T-helper 1 cell treated with Interleukin-12 subunit alpha and Interleukin-12 subunit beta and Interleukin-4 antibody, amounts not matched to agents 30 μg/mL and 1 μg/mL, for 36 hours (primary cell): ENCODE data around the gene RFESD.
A peak's percentile ranks its signal among the peaks of the same experiment; 100 is the strongest.

Experiments
- H3K27ac Mint-ChIP-seq: one replicate; pipeline ENCODE4 v1.8.0; 2021; ENCODE audit warnings: mild to moderate bottlenecking, mixed read lengths
- H3K27me3 Mint-ChIP-seq: one replicate; pipeline ENCODE4 v1.8.0; 2021; ENCODE audit warnings: low read depth, mixed read lengths
- H3K36me3 Mint-ChIP-seq: one replicate; pipeline ENCODE4 v1.8.0; 2021; ENCODE audit warnings: low read depth, mixed read lengths
- H3K4me1 Mint-ChIP-seq: one replicate; pipeline ENCODE4 v1.8.0; 2021; ENCODE audit warnings: low read depth, mixed read lengths
- H3K4me3 Mint-ChIP-seq: one replicate; pipeline ENCODE4 v1.8.0; 2021; ENCODE audit warnings: mild to moderate bottlenecking, moderate library complexity, mixed read lengths
- H3K9me3 Mint-ChIP-seq: one replicate; pipeline ENCODE4 v1.8.0; 2021; ENCODE audit warnings: mixed read lengths

Gene RFESD

DNA sequence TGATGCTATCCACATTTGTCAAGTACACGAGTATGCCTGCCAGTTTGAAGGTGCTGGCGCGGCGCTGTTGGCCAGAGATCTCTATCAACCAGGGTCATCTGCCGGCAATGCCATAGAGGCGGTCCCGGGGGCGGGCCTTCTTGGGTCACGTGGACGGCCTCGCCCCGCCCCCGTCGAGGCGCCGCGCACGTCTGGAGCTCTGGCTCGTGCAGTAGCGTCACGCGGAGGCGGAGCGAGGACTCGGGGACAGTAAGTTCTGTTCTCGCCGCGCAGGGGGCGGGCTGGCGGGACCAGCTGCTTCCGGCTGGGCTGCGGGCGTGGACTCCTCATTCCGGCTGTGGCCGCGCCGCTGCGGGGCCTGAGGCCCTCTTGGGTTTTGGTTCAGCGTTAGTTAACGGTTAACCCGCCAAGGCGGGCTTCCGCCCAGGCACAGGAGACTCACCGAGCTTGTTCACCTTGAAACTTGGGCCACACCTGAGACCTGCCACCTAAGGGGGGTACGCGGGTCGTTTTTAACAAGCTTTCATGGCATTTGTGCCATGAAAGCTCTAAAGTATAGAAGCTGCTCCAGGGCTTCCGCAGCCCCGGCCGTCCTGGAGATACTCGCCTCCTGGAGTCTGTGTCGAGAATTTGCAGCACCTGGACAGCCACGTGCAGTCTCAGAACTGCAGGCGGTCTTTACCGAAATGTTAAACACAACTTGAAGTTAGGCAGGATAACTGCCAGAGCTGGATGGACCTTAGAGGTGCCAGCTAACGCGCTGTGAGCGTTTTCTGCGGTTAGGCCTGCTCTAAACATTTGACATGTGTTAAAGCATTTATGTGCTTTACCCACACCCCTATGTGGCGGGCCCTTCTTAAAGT, at the start of gene RFESD:
Gene RFESD, plus strand, starts transcription at position 209 of the 863 bp plus-strand sequence. CDS start 5,495 bp downstream, outside the sequence.
- Mint-ChIP-seq H3K9me3 (no peaks in the 10 kb centered on the region), H3K36me3 (no peaks in the 10 kb centered on the region), H3K4me3 (peak within 1 kb of the TSS; percentile 74), H3K4me1 (peaks cover 18% of the 10 kb centered on the region), H3K27me3 (no peaks in the 10 kb centered on the region), H3K27ac (peak within 1 kb of the TSS; percentile 82)

GRCh38 chr5:95599252-95599651, 47.3 kb upstream of the RFESD start:
- Mint-ChIP-seq H3K27me3 (no peaks in the 10 kb centered on the region), H3K4me3 (no peak overlapping the region), H3K4me1 (no peaks in the 10 kb centered on the region), H3K9me3 (no peaks in the 10 kb centered on the region), H3K36me3 (peaks cover 4% of the 10 kb centered on the region), H3K27ac (no peak overlapping the region)

- Mint-ChIP-seq H3K36me3 (peaks cover 4% of the 10 kb centered on the region), H3K27ac (no peak overlapping the region), H3K27me3 (no peaks in the 10 kb centered on the region), H3K9me3 (no peaks in the 10 kb centered on the region), H3K4me1 (no peaks in the 10 kb centered on the region), H3K4me3 (no peak overlapping the region)
Measured at GRCh38 chr5:95600557-95600956, 46.0 kb upstream of the RFESD start.

DNA sequence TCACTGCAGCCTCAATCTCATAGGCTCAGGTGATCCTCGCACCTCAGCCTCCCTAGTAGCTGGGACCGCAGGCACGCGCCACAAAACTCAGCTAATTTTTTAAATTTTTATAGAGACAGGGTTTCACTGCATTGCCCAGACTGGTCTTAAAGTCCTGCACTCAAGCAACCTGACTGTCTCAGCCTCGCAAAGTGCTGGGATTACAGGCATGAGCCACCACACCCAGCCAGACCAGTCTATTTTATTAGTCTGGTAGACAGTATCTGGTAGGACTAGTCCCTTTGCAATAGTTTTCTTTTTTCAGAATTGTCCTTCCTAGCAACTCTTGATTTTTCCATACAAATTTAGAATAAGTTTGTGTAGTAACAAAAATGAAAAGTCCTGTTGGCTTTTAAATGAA, 40.8 kb upstream of the RFESD start:
- H3K9me3 Mint-ChIP-seq = no peaks in the 10 kb centered on the region
- H3K27ac Mint-ChIP-seq = no peak overlapping the region
- peaks cover 5% of the 10 kb centered on the region for H3K36me3 Mint-ChIP-seq
- no peak overlapping the region for H3K4me3 Mint-ChIP-seq
- H3K27me3 Mint-ChIP-seq = no peaks in the 10 kb centered on the region
- no peaks in the 10 kb centered on the region for H3K4me1 Mint-ChIP-seq

DNA sequence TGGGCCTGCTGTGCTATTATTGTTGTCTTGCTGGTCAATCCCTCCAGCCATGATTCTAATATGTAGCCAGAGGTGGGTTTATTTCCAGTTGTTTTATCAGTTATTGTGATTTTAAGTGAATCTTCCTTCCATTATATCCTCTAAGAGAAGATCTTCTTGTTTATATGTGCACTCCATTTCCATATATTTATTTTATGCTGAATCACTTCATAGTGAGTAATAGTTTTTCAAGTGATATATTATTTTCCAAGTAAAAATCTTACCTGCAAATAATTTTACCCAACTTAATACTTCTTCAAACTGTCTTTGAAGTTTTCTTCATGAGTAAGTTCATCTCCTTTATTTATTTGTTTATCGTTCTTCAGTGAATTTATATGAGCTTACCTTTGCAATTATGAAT, 40.2 kb upstream of the RFESD start:
- Mint-ChIP-seq H3K4me3 (no peak overlapping the region), H3K27ac (no peak overlapping the region), H3K4me1 (no peaks in the 10 kb centered on the region), H3K36me3 (peaks cover 5% of the 10 kb centered on the region), H3K27me3 (no peaks in the 10 kb centered on the region), H3K9me3 (no peaks in the 10 kb centered on the region)

- Mint-ChIP-seq H3K4me3 (no peak overlapping the region), H3K27me3 (no peaks in the 10 kb centered on the region), H3K9me3 (peaks cover 18% of the 10 kb centered on the region), H3K36me3 (peaks cover 9% of the 10 kb centered on the region), H3K4me1 (peaks cover 4% of the 10 kb centered on the region), H3K27ac (no peak overlapping the region)
Measured at GRCh38 chr5:95609711-95610110, 36.9 kb upstream of the RFESD start.

DNA sequence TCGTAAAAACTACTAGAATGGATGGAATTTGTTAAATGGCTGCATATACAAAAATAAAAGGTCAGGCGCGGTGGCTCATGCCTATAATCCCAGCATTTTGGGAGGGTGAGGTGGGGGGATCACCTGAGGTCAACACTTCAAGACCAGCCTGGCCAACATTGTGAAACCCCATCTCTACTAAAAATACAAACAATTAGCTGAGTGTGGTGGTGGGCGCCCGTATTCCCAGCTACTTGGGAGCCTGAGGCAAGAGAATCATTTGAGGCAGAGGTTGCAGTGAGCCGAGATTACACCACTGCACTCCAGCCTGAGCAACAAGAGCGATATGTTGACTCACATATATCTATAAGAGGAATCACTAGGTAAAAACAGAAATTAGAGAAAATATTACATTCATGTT, 36.0 kb upstream of the RFESD start:
- peaks cover 18% of the 10 kb centered on the region for H3K9me3 Mint-ChIP-seq
- peaks cover 7% of the 10 kb centered on the region for H3K4me1 Mint-ChIP-seq
- H3K27me3 Mint-ChIP-seq = no peaks in the 10 kb centered on the region
- no peak overlapping the region for H3K27ac Mint-ChIP-seq
- H3K36me3 Mint-ChIP-seq = peaks cover 11% of the 10 kb centered on the region
- no peak overlapping the region for H3K4me3 Mint-ChIP-seq

DNA sequence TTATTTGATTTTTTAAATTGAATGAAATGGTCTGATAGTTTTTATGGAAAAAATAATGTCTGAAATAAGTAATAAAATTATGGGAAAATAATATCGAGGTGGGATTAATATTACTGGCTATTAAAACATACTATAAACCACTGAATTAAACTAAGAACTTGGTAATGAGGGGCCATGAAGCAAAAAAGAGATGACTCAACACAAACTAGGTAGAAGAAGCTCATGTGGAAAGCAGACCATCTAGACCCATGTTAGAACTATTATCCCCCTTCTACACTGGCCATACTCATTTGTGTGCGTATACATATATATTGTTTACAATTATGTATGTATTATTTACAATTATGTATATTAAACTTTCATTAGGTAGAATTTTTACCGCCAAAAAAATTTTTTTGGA, 35.2 kb upstream of the RFESD start:
- Mint-ChIP-seq H3K36me3 (peaks cover 11% of the 10 kb centered on the region), H3K27ac (no peak overlapping the region), H3K9me3 (peaks cover 18% of the 10 kb centered on the region), H3K4me3 (no peak overlapping the region), H3K4me1 (peaks cover 9% of the 10 kb centered on the region), H3K27me3 (no peaks in the 10 kb centered on the region)

DNA sequence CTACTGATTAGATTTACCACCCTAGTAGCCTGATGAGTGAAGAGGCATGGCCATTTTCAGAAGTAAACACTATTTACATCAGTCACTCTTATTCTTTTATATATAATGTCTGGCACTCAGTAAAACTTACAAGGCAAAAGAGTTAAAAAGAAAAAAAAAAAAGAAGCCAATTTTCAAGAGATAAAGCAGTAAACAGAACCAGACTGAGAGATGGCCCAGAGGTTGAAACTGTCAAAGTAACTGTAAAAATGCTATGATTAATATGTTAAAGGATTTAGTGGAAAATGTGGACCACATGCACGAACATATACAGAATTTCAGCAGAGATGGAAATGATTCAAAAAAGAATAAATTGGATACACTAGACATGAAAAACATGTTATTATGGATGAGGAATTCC, 33.1 kb upstream of the RFESD start:
- no peak overlapping the region for H3K27ac Mint-ChIP-seq
- H3K4me3 Mint-ChIP-seq = no peak overlapping the region
- H3K4me1 Mint-ChIP-seq = peaks cover 9% of the 10 kb centered on the region
- peaks cover 8% of the 10 kb centered on the region for H3K27me3 Mint-ChIP-seq
- H3K9me3 Mint-ChIP-seq = peaks cover 18% of the 10 kb centered on the region
- H3K36me3 Mint-ChIP-seq = peaks cover 8% of the 10 kb centered on the region

DNA sequence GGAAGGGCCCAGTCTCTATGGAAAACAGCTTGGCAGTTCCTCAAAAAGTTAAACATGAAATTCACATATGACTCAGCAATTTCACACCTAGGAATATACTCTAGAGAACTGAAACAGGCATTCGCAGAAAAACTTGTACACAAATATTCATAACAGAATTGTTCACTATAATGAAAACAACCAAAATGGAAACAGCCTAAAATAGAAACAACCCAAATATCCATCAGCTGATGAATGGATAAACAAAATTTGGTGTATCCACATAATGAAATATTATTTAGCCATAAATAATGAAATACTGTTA, 31.5 kb upstream of the RFESD start:
- Mint-ChIP-seq H3K4me1 (peaks cover 23% of the 10 kb centered on the region), H3K36me3 (peaks cover 8% of the 10 kb centered on the region), H3K4me3 (no peak overlapping the region), H3K9me3 (peaks cover 18% of the 10 kb centered on the region), H3K27me3 (peaks cover 23% of the 10 kb centered on the region), H3K27ac (no peak overlapping the region)

DNA sequence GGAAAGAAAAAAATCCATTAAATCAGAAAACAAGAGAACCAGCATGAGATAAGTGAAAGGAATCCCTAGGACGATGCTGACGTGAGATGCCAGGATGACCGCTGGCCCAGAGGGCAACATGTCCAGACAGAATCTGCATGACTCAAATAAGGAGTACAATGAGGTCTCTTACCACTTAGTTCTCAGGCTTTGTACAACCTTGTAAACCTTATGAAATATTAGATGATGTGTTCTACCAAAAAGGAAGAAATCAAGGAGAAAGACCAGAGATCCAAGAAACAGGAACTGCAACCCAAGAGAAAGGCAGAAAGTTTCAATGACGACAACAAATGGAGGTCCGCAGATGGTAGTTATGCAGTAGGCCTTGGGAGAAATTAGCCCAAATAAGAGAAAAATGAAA, 29.5 kb upstream of the RFESD start:
- H3K9me3 Mint-ChIP-seq = peaks cover 18% of the 10 kb centered on the region
- no peak overlapping the region for H3K27ac Mint-ChIP-seq
- H3K36me3 Mint-ChIP-seq = peaks cover 8% of the 10 kb centered on the region
- peaks cover 26% of the 10 kb centered on the region for H3K27me3 Mint-ChIP-seq
- H3K4me3 Mint-ChIP-seq = no peak overlapping the region
- H3K4me1 Mint-ChIP-seq = peaks cover 30% of the 10 kb centered on the region

DNA sequence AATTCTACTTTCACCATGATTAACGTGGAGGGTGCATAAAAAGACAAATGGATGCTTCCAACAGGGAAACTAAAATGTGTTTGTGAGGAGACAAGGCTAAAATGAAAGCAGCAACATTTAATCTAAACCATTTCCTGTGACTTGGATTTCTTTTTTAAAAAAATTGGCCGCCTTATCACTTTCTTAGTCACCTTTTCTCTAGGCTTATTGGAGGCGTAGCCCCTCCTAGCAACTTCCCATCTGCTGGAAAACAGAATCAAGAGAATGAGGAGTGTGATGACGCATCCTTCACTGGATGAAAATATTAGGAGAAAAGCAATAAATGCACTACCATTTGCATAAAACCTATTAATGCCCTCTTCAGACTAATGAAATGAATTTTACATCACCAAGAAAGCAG, 27.5 kb upstream of the RFESD start:
- Mint-ChIP-seq H3K27ac (no peak overlapping the region), H3K4me1 (peaks cover 38% of the 10 kb centered on the region)

GRCh38 chr5:95619514-95620029, 27.0 kb upstream of the RFESD start:
- Mint-ChIP-seq H3K36me3 (peaks cover 2% of the 10 kb centered on the region), H3K27me3 (peaks cover 26% of the 10 kb centered on the region), H3K4me1 (peaks cover 38% of the 10 kb centered on the region), H3K27ac (peak overlapping the region; percentile 67), H3K4me3 (peak overlapping the region; percentile 85), H3K9me3 (peaks cover 3% of the 10 kb centered on the region)

More for the DNA sequence above, 27.5 kb upstream of the RFESD start:
- peaks cover 2% of the 10 kb centered on the region for H3K36me3 Mint-ChIP-seq
- no peaks in the 10 kb centered on the region for H3K9me3 Mint-ChIP-seq
- H3K4me3 Mint-ChIP-seq = no peak overlapping the region
- peaks cover 26% of the 10 kb centered on the region for H3K27me3 Mint-ChIP-seq

GRCh38 chr5:95620030-95620869, 26.3 kb upstream of the RFESD start, which contains the start of gene GPR150:
Gene GPR150 (plus strand): TSS chr5:95620087. CDS start chr5:95620276, 189 bp downstream.
- H3K4me1 Mint-ChIP-seq = peaks cover 34% of the 10 kb centered on the region
- H3K9me3 Mint-ChIP-seq = peaks cover 4% of the 10 kb centered on the region
- H3K36me3 Mint-ChIP-seq = no peaks in the 10 kb centered on the region
- H3K27me3 Mint-ChIP-seq = peaks cover 27% of the 10 kb centered on the region
- peak within 1 kb of the TSS; percentile 67 for H3K27ac Mint-ChIP-seq
- H3K4me3 Mint-ChIP-seq = peak within 1 kb of the TSS; percentile 85
